Uterus (tissue), 2 donors: ENCODE results near the gene KCNQ5.

Experiments
- POLR2A ChIP-seq, 2 donors: fragments of 450-650 bp; IDR thresholded peaks; one replicate each; pipeline ENCODE4 v1.6.1; 2016; ENCODE audit warnings: antibody characterized with exemption in 2 of 2, mild to moderate bottlenecking in 1 of 2, moderate library complexity in 1 of 2
- TF ChIP-seq, protein P1 (sequence below), 4 experiments: fragments of 200-600 bp in 2 of 4; fragments of 450-650 bp in 2 of 4; sonication (generic) in 2 of 4; IDR thresholded peaks; one replicate each; pipeline ENCODE4 v1.5.1; 2016 to 2019; ENCODE audit warnings: antibody characterized with exemption in 4 of 4, mild to moderate bottlenecking in 2 of 4, moderate library complexity in 1 of 4

DNA sequence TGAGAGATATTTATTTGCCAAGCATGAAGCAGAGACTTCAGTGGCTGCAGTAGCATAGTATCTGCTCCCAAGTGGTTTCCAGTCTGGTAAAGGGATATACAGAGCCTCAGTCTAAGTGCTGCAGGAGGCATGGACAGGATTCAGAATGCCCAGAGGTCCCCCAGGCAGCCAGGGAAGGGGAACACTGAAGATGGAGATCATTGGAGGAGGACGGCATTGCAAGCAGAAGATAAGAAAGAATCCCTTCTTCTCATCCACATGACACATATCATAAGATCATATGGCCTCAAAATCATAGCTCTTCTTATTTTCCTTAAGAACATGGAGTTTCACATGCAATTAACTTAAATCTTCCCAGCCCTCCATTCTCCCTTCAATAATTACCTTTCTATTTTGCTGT is 136.1 kb downstream of the KCNQ5 start:
- TF ChIP-seq, protein P1, sequence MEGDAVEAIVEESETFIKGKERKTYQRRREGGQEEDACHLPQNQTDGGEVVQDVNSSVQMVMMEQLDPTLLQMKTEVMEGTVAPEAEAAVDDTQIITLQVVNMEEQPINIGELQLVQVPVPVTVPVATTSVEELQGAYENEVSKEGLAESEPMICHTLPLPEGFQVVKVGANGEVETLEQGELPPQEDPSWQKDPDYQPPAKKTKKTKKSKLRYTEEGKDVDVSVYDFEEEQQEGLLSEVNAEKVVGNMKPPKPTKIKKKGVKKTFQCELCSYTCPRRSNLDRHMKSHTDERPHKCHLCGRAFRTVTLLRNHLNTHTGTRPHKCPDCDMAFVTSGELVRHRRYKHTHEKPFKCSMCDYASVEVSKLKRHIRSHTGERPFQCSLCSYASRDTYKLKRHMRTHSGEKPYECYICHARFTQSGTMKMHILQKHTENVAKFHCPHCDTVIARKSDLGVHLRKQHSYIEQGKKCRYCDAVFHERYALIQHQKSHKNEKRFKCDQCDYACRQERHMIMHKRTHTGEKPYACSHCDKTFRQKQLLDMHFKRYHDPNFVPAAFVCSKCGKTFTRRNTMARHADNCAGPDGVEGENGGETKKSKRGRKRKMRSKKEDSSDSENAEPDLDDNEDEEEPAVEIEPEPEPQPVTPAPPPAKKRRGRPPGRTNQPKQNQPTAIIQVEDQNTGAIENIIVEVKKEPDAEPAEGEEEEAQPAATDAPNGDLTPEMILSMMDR (IDR thresholded peaks at IDR 0.05): no peak
- TF ChIP-seq POLR2A (IDR thresholded peaks at IDR 0.05): no peak
